Esophagus muscularis mucosa (tissue), 4 donors: ENCODE data around the gene MTFMT.

Experiments
- CTCF ChIP-seq, 3 experiments: fragments of 200-600 bp in 2 of 3; fragments of 450-650 bp in 1 of 3; sonication (generic) in 2 of 3; IDR thresholded peaks; one replicate each; pipeline ENCODE4 v1.5.1; 2017 to 2019; ENCODE audit warnings: antibody characterized with exemption in 3 of 3, mild to moderate bottlenecking in 2 of 3, moderate library complexity in 1 of 3
- EP300 ChIP-seq: sonication (generic); formaldehyde crosslinking; IDR thresholded peaks from one replicate; pipeline ENCODE4 v1.6.1; 2017; ENCODE audit warnings: antibody characterized with exemption
- POLR2A ChIP-seq: fragments of 450-650 bp; IDR thresholded peaks from one replicate; pipeline ENCODE4 v1.6.1; 2017; ENCODE audit warnings: antibody characterized with exemption, moderate library complexity, mild to moderate bottlenecking, low read depth

GRCh38 chr15:65069179-65069578 is 39.7 kb upstream of the MTFMT start:
- TF ChIP-seq CTCF (IDR thresholded peaks at IDR 0.05) (no peak), POLR2A (no peak), EP300 (no peak)
